ENCODE measurements around the gene FOXJ3. TPM values are rescaled to one million over a fixed set of nuclear protein-coding genes. Genes with fewer than 3 reads are reported as not detected.

The FOXJ3 gene
- total and polyA plus RNA-seq, 9 donors = 18.7 to 59.0 (median 49.4) TPM

- H3K4me3 ChIP-seq = no peak overlapping the region
- intact Hi-C loops (cut with DNase I) = no loop called here
- no peak overlapping the region for H3K27ac ChIP-seq
- TF ChIP-seq CTCF (IDR thresholded peaks at IDR 0.05) (no peak), EP300 (IDR thresholded peaks at IDR 0.05) (no peak), POLR2A (IDR thresholded peaks at IDR 0.05) (no peak)
- WGBS, 3 donors = 70% methylated on average over 3 of the region's 3 CpGs
- no peaks in the 10 kb centered on the region for H3K36me3 ChIP-seq
- H3K27me3 ChIP-seq = no peaks in the 10 kb centered on the region
- peaks cover 3% of the 10 kb centered on the region for H3K4me1 ChIP-seq (ENCODE audit: insufficient read depth)
- no peak for DNase-seq
- H3K9me3 ChIP-seq = no peaks in the 10 kb centered on the region
Measured at GRCh38 chr1:42128964-42129363, 206.1 kb downstream of the FOXJ3 start.

GRCh38 chr1:42128499-42128898 lies 206.5 kb downstream of the FOXJ3 start:
- Histone ChIP-seq H3K27me3 (no peaks in the 10 kb centered on the region), H3K27ac (no peak overlapping the region), H3K4me3 (no peak overlapping the region), H3K9me3 (no peaks in the 10 kb centered on the region), H3K36me3 (no peaks in the 10 kb centered on the region), H3K4me1 (ENCODE audit: insufficient read depth) (peaks cover 3% of the 10 kb centered on the region)
- no peak for DNase-seq
- TF ChIP-seq EP300 (IDR thresholded peaks at IDR 0.05) (no peak), POLR2A (IDR thresholded peaks at IDR 0.05) (no peak), CTCF (IDR thresholded peaks at IDR 0.05) (no peak)
- intact Hi-C loops (cut with DNase I) = no loop called here
- 30 to 53% (median 42%) methylated on average over 2 of the region's 2 CpGs for WGBS, 3 donors

GRCh38 chr1:42127767-42128166 lies 207.3 kb downstream of the FOXJ3 start:
- intact Hi-C loops (cut with DNase I) = no loop called here
- WGBS, 3 donors = 91 to 93% (median 92%) methylated on average over 6 of the region's 6 CpGs
- Histone ChIP-seq H3K4me1 (ENCODE audit: insufficient read depth) (peaks cover 3% of the 10 kb centered on the region), H3K36me3 (no peaks in the 10 kb centered on the region), H3K9me3 (no peaks in the 10 kb centered on the region), H3K27ac (no peak overlapping the region), H3K27me3 (no peaks in the 10 kb centered on the region), H3K4me3 (no peak overlapping the region)
- no peak for DNase-seq
- TF ChIP-seq EP300 (IDR thresholded peaks at IDR 0.05) (no peak), POLR2A (IDR thresholded peaks at IDR 0.05) (no peak), CTCF (IDR thresholded peaks at IDR 0.05) (no peak)

Other genes with a start within 250 kb of the FOXJ3 start
- not detected for gene GUCA2B, start 181.8 kb downstream of the FOXJ3 start, total RNA-seq
- not detected for gene GUCA2B, start 181.8 kb downstream of the FOXJ3 start, polyA plus RNA-seq
- gene GUCA2A, start 170.5 kb downstream of the FOXJ3 start, total RNA-seq = 1 to 10 TPM in 1 of 7 donors, not detected in 6; 7.7 TPM
- not detected for gene GUCA2A, start 170.5 kb downstream of the FOXJ3 start, polyA plus RNA-seq
- gene RIMKLA, start 45.6 kb upstream of the FOXJ3 start, total RNA-seq = under 1 TPM in 6 of 7 donors, not detected in 1; 0.02 to 0.23 (median 0.10) TPM
- gene RIMKLA, start 45.6 kb upstream of the FOXJ3 start, polyA plus RNA-seq = under 1 TPM; 0.19 to 0.27 TPM
- 10 to 100 TPM in 1 of 7 donors, 1 to 10 TPM in 5, under 1 TPM in 1; 0.72 to 11.5 (median 2.3) TPM for gene ZMYND12, start 120.8 kb upstream of the FOXJ3 start, total RNA-seq
- 1 to 10 TPM; 3.7 to 4.8 TPM for gene ZMYND12, start 120.8 kb upstream of the FOXJ3 start, polyA plus RNA-seq
- 10 to 100 TPM; 33.3 to 59.1 (median 50.6) TPM for gene PPCS, start 121.3 kb upstream of the FOXJ3 start, total RNA-seq
- gene PPCS, start 121.3 kb upstream of the FOXJ3 start, polyA plus RNA-seq = 10 to 100 TPM; 65.9 to 89.0 TPM
- gene CCDC30, start 128.1 kb upstream of the FOXJ3 start, total RNA-seq = 10 to 100 TPM in 1 of 7 donors, 1 to 10 TPM in 6; 5.2 to 11.7 (median 7.2) TPM
- 1 to 10 TPM; 3.8 to 4.3 TPM for gene CCDC30, start 128.1 kb upstream of the FOXJ3 start, polyA plus RNA-seq